C4-2B (cell line): ENCODE measurements around the gene CMPK2.

Experiments used
- ZFX ChIP-seq: fragments of 450-650 bp; IDR thresholded peaks from 2 replicates; pipeline ENCODE4 v1.6.1; 2017
- TF ChIP-seq, protein P1 (sequence below): fragments of 450-650 bp; conservative IDR thresholded peaks from 2 replicates; pipeline ENCODE4 v1.5.1; 2017; ENCODE audit warnings: mild to moderate bottlenecking

DNA sequence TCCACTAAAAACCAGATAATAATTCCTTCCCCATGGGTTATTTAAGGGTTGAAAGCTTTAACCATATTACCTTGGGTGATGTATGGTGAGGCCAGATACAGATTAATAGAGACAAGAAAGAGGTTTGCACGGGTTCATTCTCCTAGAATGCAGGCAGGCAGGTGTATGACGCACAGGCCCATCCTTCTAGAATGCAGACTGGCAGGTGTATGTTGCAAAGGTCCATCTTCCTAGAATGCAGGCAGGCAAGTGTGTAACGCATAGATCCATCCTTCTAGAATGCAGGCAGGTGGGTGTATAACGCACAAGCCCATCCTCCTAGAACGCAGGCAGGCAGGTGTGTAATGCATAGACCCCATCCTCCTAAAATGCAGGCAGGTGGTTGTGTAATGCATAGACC, 15.8 kb upstream of the CMPK2 start:
- TF ChIP-seq, protein P1, sequence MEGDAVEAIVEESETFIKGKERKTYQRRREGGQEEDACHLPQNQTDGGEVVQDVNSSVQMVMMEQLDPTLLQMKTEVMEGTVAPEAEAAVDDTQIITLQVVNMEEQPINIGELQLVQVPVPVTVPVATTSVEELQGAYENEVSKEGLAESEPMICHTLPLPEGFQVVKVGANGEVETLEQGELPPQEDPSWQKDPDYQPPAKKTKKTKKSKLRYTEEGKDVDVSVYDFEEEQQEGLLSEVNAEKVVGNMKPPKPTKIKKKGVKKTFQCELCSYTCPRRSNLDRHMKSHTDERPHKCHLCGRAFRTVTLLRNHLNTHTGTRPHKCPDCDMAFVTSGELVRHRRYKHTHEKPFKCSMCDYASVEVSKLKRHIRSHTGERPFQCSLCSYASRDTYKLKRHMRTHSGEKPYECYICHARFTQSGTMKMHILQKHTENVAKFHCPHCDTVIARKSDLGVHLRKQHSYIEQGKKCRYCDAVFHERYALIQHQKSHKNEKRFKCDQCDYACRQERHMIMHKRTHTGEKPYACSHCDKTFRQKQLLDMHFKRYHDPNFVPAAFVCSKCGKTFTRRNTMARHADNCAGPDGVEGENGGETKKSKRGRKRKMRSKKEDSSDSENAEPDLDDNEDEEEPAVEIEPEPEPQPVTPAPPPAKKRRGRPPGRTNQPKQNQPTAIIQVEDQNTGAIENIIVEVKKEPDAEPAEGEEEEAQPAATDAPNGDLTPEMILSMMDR = no peak
- no peak for TF ChIP-seq ZFX
